H9 (cell line): Measurements from ENCODE around the gene LINC01488. TPM values are rescaled to one million over a fixed set of nuclear protein-coding genes. Genes with fewer than 3 reads are reported as not detected.

ENCODE experiments used
- DNase-seq: peaks from one replicate; pipeline ENCODE4 v3.0.0-alpha.2; 2017
- H2AFZ ChIP-seq: one replicate; pipeline ENCODE4 v1.6.1; 2013; ENCODE audit warnings: mild to moderate bottlenecking, low read length, control low read depth, moderate library complexity
- H2AK5ac ChIP-seq: 2 replicates; pipeline ENCODE4 v1.6.1; 2013; ENCODE audit warnings: low read length, control low read depth, mixed read lengths; ENCODE audit not compliant: insufficient read length
- H2BK120ac ChIP-seq: one replicate; pipeline ENCODE4 v1.6.1; 2013; ENCODE audit warnings: low read depth, mild to moderate bottlenecking, low read length, control low read depth, inconsistent platforms; ENCODE audit not compliant: poor library complexity, severe bottlenecking
- H2BK12ac ChIP-seq: 2 replicates; pipeline ENCODE4 v1.6.1; 2013; ENCODE audit warnings: low read length, control low read depth, mixed read lengths, low read depth; ENCODE audit not compliant: insufficient read length
- H2BK15ac ChIP-seq: 2 replicates; pipeline ENCODE4 v1.6.1; 2013; ENCODE audit warnings: low read depth, low read length, control low read depth
- H2BK20ac ChIP-seq: one replicate; pipeline ENCODE4 v1.6.1; 2013; ENCODE audit warnings: low read depth, mild to moderate bottlenecking, low read length, control low read depth, inconsistent platforms; ENCODE audit not compliant: poor library complexity, severe bottlenecking
- H2BK5ac ChIP-seq: 2 replicates; pipeline ENCODE4 v1.6.1; 2013; ENCODE audit warnings: low read length, control low read depth, mixed read lengths; ENCODE audit not compliant: insufficient read length
- H3K14ac ChIP-seq: 2 replicates; pipeline ENCODE4 v1.6.1; 2013; ENCODE audit warnings: low read length, control low read depth; ENCODE audit not compliant: insufficient read depth
- H3K18ac ChIP-seq: 2 replicates; pipeline ENCODE4 v1.6.1; 2013; ENCODE audit warnings: low read depth, mild to moderate bottlenecking, mixed read lengths, low read length, control low read depth; ENCODE audit not compliant: insufficient read length
- H3K23ac ChIP-seq: 2 replicates; pipeline ENCODE4 v1.6.1; 2013; ENCODE audit warnings: low read length, control low read depth, mixed read lengths, low read depth; ENCODE audit not compliant: insufficient read length
- H3K23me2 ChIP-seq: 2 replicates; pipeline ENCODE4 v1.6.1; 2013; ENCODE audit warnings: low read depth, mild to moderate bottlenecking, mixed read lengths, low read length, control low read depth; ENCODE audit not compliant: insufficient read length, poor library complexity, severe bottlenecking
- H3K27ac ChIP-seq: 2 replicates; pipeline ENCODE4 v1.5.1; 2013; ENCODE audit warnings: low read length, control low read depth, mixed read lengths, low read depth; ENCODE audit not compliant: insufficient read length
- H3K27me3 ChIP-seq: 2 replicates; pipeline ENCODE4 v1.6.1; 2013; ENCODE audit warnings: low read length, control low read depth, inconsistent platforms; ENCODE audit not compliant: insufficient read depth
- H3K4ac ChIP-seq: 2 replicates; pipeline ENCODE4 v1.6.1; 2013; ENCODE audit warnings: low read depth, mild to moderate bottlenecking, control low read depth, inconsistent platforms, low read length, moderate library complexity
- H3K4me1 ChIP-seq: 2 replicates; pipeline ENCODE4 v1.6.1; 2013; ENCODE audit warnings: low read length, control low read depth, inconsistent platforms; ENCODE audit not compliant: insufficient read depth
- H3K4me2 ChIP-seq: 2 replicates; pipeline ENCODE4 v1.6.1; 2013; ENCODE audit warnings: low read length, control low read depth, mixed read lengths; ENCODE audit not compliant: insufficient read length, insufficient read depth
- H3K56ac ChIP-seq: 2 replicates; pipeline ENCODE4 v1.6.1; 2013; ENCODE audit warnings: low read depth, mild to moderate bottlenecking, mixed read lengths, low read length, control low read depth; ENCODE audit not compliant: insufficient read length
- H3K79me1 ChIP-seq: 2 replicates; pipeline ENCODE4 v1.6.1; 2013; ENCODE audit warnings: low read depth, mild to moderate bottlenecking, moderate library complexity, low read length, control low read depth, inconsistent platforms; ENCODE audit not compliant: insufficient read depth, poor library complexity, severe bottlenecking
- H3K79me2 ChIP-seq: 2 replicates; pipeline ENCODE4 v1.6.1; 2013; ENCODE audit warnings: low read length, control low read depth, inconsistent platforms; ENCODE audit not compliant: insufficient read depth
- H3K9ac ChIP-seq: 2 replicates; pipeline ENCODE4 v1.6.1; 2013; ENCODE audit warnings: low read length, control low read depth, mixed read lengths; ENCODE audit not compliant: insufficient read length; ENCODE audit errors: extremely low read depth
- H3K9me3 ChIP-seq: one replicate; pipeline ENCODE4 v1.6.1; 2013; ENCODE audit warnings: low read depth, low read length, inconsistent platforms; ENCODE audit not compliant: control insufficient read depth
- H3T11ph ChIP-seq: one replicate; pipeline ENCODE4 v1.6.1; 2013; ENCODE audit warnings: mild to moderate bottlenecking, low read length, control low read depth, inconsistent platforms
- H4K20me1 ChIP-seq: one replicate; pipeline ENCODE4 v1.6.1; 2013; ENCODE audit not compliant: control insufficient read depth, insufficient read length, insufficient read depth
- H4K5ac ChIP-seq: 2 replicates; pipeline ENCODE4 v1.6.1; 2013; ENCODE audit warnings: low read depth, mild to moderate bottlenecking, mixed read lengths, low read length, control low read depth; ENCODE audit not compliant: insufficient read length
- H4K8ac ChIP-seq: replicated peaks from 2 replicates; pipeline ENCODE4 v1.6.1; 2013; ENCODE audit warnings: low read length, control low read depth, mixed read lengths, low read depth; ENCODE audit not compliant: insufficient read length
- H4K91ac ChIP-seq: 2 replicates; pipeline ENCODE4 v1.6.1; 2013; ENCODE audit warnings: low read depth, mild to moderate bottlenecking, moderate library complexity, mixed read lengths, low read length, control low read depth; ENCODE audit not compliant: insufficient read length
- H3K27ac Mint-ChIP-seq, 3 experiments: 2 replicates in 2 of 3; 3 replicates in 1 of 3; pipeline ENCODE4 v1.8.0; 2020 to 2021; ENCODE audit warnings: mixed read lengths in 3 of 3, mild to moderate bottlenecking in 1 of 3, moderate library complexity in 1 of 3
- H3K27me3 Mint-ChIP-seq: 2 replicates; pipeline ENCODE4 v1.8.0; 2021; ENCODE audit warnings: low read depth, mild to moderate bottlenecking, moderate library complexity, mixed read lengths
- H3K36me3 Mint-ChIP-seq, 3 experiments: 2 replicates in 2 of 3; 3 replicates in 1 of 3; pipeline ENCODE4 v1.8.0; 2020 to 2021; ENCODE audit warnings: low read depth in 3 of 3, mixed read lengths in 3 of 3; ENCODE audit not compliant: insufficient read depth in 1 of 3
- H3K4me1 Mint-ChIP-seq, 2 experiments: 2 replicates each; pipeline ENCODE4 v1.8.0; 2020; ENCODE audit warnings: mixed read lengths in 2 of 2
- H3K4me3 Mint-ChIP-seq, 2 experiments: 2 replicates in 1 of 2; 3 replicates in 1 of 2; pipeline ENCODE4 v1.8.0; 2020 to 2021; ENCODE audit warnings: mild to moderate bottlenecking in 2 of 2, mixed read lengths in 2 of 2, moderate library complexity in 1 of 2
- H3K9me3 Mint-ChIP-seq, 2 experiments: 2 replicates in 1 of 2; 3 replicates in 1 of 2; pipeline ENCODE4 v1.8.0; 2020; ENCODE audit warnings: mild to moderate bottlenecking in 2 of 2, mixed read lengths in 2 of 2, moderate library complexity in 1 of 2
- WGBS: extraction: QIAGEN DNeasy Blood & Tissue Kit; methylation state at CpG from one replicate; pipeline ENCODE4 v1.1.7; 2013; ENCODE audit warnings: missing lambda C conversion rate, low lambda C conversion rate, mixed read lengths; ENCODE audit not compliant: insufficient read length; ENCODE audit errors: extremely low coverage; 5-methylcytosine and 5-hydroxymethylcytosine counted together
- total RNA-seq: library from RNA; stranded (reverse); gene quantifications from 2 replicates; pipeline ENCODE4 v1.2.1, GENCODE V29; 2021
- TF ChIP-seq, protein P1 (sequence below): fragments of 200-600 bp; sonication (generic); conservative IDR thresholded peaks from 3 replicates; pipeline ENCODE4 v1.8.0; 2021; ENCODE audit warnings: antibody characterized with exemption, mild to moderate bottlenecking

Gene LINC01488
- total RNA-seq, 1 experiment from 2014 or later, result not detected

DNA sequence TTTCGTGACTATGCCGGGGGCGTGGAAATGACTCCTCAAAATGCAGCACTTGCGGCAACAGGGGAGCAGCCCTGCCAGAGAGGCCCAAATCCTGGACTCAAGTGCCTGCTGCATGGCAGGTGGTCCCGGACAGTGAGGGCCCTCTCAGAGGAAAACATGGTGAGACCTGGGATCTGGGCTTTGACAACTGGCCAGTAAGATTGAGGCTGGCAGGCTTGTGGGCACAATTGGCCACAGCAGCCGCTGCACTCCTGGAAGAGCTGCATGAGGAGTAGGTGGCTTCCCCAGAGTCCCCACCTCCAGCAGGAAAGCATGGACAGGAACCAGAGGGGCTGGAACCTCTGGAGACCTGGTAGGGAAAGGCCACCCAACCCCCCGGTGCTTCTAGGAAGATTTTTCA, 13.4 kb downstream of the LINC01488 start:
- Histone ChIP-seq H2BK12ac (no peak overlapping the region), H2BK20ac (no peak overlapping the region), H3K4ac (no peak overlapping the region), H3K9me3 (no peaks in the 10 kb centered on the region), H4K91ac (no peak overlapping the region), H4K8ac (no peak overlapping the region), H4K20me1 (no peaks in the 10 kb centered on the region), H3K23me2 (no peaks in the 10 kb centered on the region), H3K56ac (no peak overlapping the region), H3K79me1 (no peaks in the 10 kb centered on the region), H3K27me3 (no peaks in the 10 kb centered on the region), H2BK15ac (no peak overlapping the region), H2AFZ (no peak overlapping the region), H2AK5ac (no peak overlapping the region), H3K27ac (no peak overlapping the region), H3K18ac (no peak overlapping the region), H2BK5ac (no peak overlapping the region), H3K79me2 (no peaks in the 10 kb centered on the region), H3K4me1 (no peaks in the 10 kb centered on the region), H3K9ac (no peak overlapping the region), H4K5ac (no peak overlapping the region), H2BK120ac (no peak overlapping the region), H3T11ph (no peak overlapping the region), H3K14ac (no peak overlapping the region), H3K4me2 (no peak overlapping the region), H3K23ac (no peak overlapping the region)
- TF ChIP-seq, protein P1, sequence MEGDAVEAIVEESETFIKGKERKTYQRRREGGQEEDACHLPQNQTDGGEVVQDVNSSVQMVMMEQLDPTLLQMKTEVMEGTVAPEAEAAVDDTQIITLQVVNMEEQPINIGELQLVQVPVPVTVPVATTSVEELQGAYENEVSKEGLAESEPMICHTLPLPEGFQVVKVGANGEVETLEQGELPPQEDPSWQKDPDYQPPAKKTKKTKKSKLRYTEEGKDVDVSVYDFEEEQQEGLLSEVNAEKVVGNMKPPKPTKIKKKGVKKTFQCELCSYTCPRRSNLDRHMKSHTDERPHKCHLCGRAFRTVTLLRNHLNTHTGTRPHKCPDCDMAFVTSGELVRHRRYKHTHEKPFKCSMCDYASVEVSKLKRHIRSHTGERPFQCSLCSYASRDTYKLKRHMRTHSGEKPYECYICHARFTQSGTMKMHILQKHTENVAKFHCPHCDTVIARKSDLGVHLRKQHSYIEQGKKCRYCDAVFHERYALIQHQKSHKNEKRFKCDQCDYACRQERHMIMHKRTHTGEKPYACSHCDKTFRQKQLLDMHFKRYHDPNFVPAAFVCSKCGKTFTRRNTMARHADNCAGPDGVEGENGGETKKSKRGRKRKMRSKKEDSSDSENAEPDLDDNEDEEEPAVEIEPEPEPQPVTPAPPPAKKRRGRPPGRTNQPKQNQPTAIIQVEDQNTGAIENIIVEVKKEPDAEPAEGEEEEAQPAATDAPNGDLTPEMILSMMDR, result no peak
- peaks cover 11% of the 10 kb centered on the region for H3K27me3 Mint-ChIP-seq
- no peaks in the 10 kb centered on the region for H3K36me3 Mint-ChIP-seq
- peaks cover 0 to 4% of the 10 kb centered on the region in 2 experiments; a peak in 1 of 4 replicates for H3K4me1 Mint-ChIP-seq
- no peak overlapping the region for H3K4me3 Mint-ChIP-seq
- H3K9me3 Mint-ChIP-seq, result no peaks in the 10 kb centered on the region
- no CpG with 5 or more reads among the region's 7 CpGs for WGBS
- H3K27ac Mint-ChIP-seq, result no peak overlapping the region; a peak in 1 of 7 replicates
- no peak for DNase-seq
